Stimulated activated CD8-positive, alpha-beta memory T cell treated with anti-CD3 and anti-CD28 coated beads, Interleukin-12 subunit alpha, Interleukin-12 subunit beta, amount 100 ng/mL, for 24 hours (primary cell): Measurements from ENCODE around the gene NRL.
"Not testable (repeated sequence)": the region's sequence is repeated elsewhere in the genome, so short reads cannot be mapped to it uniquely, and the experiment has no call there.

ENCODE experiments used
- DNase-seq: peaks from one replicate; pipeline ENCODE4 v3.0.0-alpha.2; 2020; ENCODE audit errors: extremely low read depth

The NRL gene

DNA sequence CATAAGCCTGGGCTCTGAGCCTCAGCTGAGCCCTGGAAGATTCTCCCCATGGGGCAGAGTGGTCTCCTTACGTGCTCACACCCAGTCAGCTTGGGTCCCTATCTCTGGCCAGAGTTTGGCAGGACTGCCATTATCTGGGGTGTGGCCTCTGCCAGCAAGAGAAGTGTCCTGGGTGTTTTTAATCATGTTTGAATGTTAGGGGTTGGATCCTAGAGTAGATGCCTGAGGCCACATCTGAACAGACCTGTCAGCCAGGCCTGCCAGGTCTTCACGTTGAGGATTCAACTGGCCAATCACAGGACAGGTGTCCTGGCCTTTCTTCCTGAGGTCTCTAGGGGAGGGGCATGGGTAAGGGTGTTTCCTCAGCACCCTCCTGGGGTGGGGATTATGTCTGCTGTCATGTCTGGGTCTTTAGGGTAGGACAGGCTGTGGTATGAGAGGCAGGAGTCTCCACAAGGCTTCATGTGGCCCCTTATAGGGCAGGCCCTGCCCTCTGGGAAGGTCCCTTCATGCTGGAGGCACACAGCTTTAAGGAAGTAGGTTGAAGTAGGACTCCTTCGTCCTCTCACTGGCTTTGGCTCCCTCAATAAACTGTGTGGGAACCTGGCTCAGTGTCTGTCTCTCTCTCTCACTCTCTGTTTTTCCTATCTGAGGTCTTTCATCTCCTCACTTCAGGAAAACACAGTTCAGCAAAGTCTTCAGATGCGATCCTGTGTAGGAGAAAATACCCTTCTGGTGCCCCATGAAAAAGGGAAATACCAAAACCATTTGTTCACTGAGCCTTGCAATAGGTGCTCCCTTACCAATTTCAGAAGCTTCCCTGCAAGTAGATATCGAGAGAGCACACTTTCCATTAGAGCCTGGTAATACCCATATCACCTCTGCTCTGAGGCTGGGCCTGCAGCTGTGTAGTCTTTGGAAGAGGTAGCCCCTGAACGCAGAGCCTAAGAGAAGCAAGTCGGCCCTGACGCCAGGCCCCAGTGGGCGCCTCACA, 9.0 kb upstream of the NRL start:
- no peak for DNase-seq

DNA sequence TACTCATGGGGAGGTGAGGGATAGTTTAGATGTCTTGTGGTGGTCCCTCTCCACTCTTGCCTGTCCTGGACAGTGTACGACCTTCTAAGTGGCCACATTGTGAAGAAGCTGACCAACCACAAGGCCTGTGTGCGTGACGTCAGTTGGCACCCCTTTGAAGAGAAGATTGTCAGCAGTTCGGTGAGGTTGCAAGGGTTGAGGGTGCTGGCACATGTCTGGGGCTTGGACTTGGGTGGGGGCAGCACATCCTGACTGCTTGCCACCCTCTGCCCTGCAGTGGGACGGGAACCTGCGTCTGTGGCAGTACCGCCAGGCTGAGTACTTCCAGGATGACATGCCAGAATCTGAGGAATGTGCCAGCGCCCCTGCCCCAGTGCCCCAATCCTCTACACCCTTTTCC, 8.1 kb upstream of the NRL start:
- no peak for DNase-seq

DNA sequence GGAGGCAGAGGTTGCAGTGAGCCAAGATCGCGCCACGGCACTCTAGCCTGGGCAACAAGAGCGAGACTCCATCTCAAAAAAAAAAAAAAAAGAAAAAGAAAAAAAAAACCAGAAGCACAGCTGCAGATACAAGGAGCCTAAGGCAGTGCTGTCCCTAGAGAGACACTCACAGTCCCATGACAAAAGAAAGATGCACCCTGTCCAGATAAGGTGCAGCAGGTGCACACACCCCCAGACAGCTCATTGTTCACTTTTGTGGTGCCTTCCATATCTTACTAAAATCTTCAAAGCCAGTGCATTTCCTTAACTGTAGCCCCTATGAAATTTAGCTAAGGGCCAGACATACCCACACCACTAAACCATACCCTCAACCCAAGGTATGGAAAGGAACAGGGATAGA, 7.7 kb upstream of the NRL start:
- DNase-seq = no peak

DNA sequence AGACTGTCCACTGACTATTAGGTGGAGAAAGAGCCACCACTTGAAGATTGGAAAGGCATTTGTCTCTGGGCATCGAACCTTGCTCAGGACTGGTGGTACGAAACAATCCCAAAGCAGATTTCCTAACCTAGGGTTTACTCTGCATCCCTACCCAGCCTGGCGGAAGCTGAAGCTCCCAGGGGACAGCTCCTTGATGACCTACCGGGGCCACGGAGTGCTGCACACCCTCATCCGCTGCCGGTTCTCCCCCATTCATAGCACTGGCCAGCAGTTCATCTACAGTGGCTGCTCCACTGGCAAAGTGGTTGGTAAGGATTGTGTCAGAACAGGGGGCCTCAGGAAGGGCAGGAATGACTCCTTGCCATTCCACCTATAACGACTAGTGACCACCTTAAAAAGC, 6.5 kb upstream of the NRL start:
- DNase-seq = no peak

DNA sequence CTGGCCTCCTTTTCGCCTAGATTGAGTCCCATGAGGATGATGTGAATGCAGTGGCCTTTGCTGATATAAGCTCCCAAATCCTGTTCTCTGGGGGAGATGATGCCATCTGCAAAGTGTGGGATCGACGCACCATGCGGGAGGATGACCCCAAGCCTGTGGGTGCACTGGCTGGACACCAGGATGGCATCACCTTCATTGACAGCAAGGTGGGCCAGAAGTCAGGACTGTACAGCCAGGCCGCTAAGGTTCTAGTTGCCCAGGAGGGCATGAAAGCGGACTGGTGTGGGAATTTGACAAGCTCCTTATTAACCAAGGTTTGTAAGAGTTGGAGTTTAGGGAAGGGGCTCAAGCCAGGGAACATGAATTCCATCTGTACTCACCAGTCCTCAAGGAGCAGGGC, 4.9 kb upstream of the NRL start:
- DNase-seq = no peak

DNA sequence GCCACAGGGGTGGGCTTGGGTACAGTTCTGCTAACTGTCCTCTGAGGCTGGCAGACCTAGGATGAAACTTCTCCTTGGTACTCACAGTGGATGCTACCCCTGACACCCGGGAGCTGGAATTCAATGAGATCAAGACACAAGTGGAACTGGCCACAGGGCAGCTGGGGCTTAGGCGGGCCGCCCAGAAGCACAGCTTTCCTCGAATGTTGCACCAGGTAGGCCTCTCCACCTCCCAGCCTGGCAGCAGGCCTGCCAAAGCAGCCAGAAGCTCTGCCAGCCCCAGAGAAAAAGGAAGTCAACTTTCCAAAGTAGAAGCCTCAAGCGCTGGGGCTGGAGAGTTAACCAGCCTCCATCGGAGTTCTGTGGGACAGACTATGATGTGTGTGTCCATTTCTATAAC, 2.4 kb upstream of the NRL start:
- DNase-seq = no peak

GRCh38 chr14:24116128-24116814, 1.5 kb upstream of the NRL start:
- no peak for DNase-seq

GRCh38 chr14:24115422-24116127, 826 bp upstream of the NRL start:
- no peak for DNase-seq

- DNase-seq = peak; percentile 52
These were observed 783 bp downstream of the NRL start for GRCh38 chr14:24113801-24114531.

GRCh38 chr14:24113379-24113800, 1.4 kb downstream of the NRL start:
- no peak for DNase-seq

DNA sequence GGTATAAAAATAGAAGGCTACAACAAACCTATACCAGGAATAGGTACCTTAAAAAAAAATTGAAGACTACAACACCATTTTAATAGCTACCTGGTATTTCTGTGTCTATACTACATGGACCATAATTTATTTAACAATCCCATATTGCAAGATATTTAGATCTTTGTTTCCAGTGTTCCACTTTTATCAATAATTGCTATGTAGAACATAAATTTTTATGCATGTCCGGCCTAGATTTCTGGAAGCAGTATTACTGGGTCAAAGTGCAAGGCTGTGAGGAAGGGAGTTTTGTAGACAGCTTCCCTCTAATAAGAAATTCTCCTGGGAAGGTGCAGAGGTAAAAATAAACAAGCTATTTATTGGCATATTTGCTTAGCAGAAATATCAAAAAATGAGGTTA, 4.2 kb downstream of the NRL start:
- no peak for DNase-seq

GRCh38 chr14:24110060-24110459, 4.7 kb downstream of the NRL start:
- DNase-seq = no peak

GRCh38 chr14:24108336-24108874, 6.3 kb downstream of the NRL start:
- no peak for DNase-seq

- no peak for DNase-seq
These were observed 8.0 kb downstream of the NRL start for GRCh38 chr14:24106672-24107271.

GRCh38 chr14:24105609-24106239, 9.0 kb downstream of the NRL start:
- DNase-seq = not testable (repeated sequence)

GRCh38 chr14:24103451-24103850, 11.3 kb downstream of the NRL start:
- DNase-seq = no peak

- DNase-seq = no peak
These were observed 12.2 kb downstream of the NRL start for GRCh38 chr14:24102357-24103048.

GRCh38 chr14:24100982-24101494, 13.7 kb downstream of the NRL start:
- no peak for DNase-seq

GRCh38 chr14:24100197-24100981, 14.4 kb downstream of the NRL start:
- DNase-seq = no peak
